Kidney epithelial cell (primary cell): Measurements from ENCODE around the gene FOXP1. TPM values are rescaled to one million over a fixed set of nuclear protein-coding genes. Genes with fewer than 3 reads are reported as not detected.

Experiments
- DNase-seq: peaks from one replicate; pipeline ENCODE4 v3.0.0-alpha.2; 2010; ENCODE audit warnings: low read depth
- H3K27me3 ChIP-seq: 2 replicates; pipeline ENCODE4 v1.6.0; 2011; ENCODE audit warnings: low read length; ENCODE audit not compliant: control insufficient read depth, insufficient read depth
- H3K36me3 ChIP-seq: 2 replicates; pipeline ENCODE4 v1.5.1; 2011; ENCODE audit warnings: low read length; ENCODE audit not compliant: control insufficient read depth, insufficient read depth
- H3K4me3 ChIP-seq: 2 replicates; pipeline ENCODE4 v1.5.1; 2011; ENCODE audit warnings: low read depth, mild to moderate bottlenecking, control low read depth, low read length
- total RNA-seq: library from RNA; depleted of rRNA; stranded (reverse); fragments of >200 nt; gene quantifications from 2 replicates; pipeline ENCODE4 v1.2.3, GENCODE V29; 2015
- TF ChIP-seq, protein P1 (sequence below): IDR thresholded peaks from 2 replicates; pipeline ENCODE4 v1.5.1; 2011; ENCODE audit warnings: mild to moderate bottlenecking, moderate library complexity, low read length, control low read depth, inconsistent platforms; ENCODE audit not compliant: insufficient read depth, poor library complexity, severe bottlenecking

The FOXP1 gene
- total RNA-seq, 1 donor from 2014 or later, result 75.0 TPM

DNA sequence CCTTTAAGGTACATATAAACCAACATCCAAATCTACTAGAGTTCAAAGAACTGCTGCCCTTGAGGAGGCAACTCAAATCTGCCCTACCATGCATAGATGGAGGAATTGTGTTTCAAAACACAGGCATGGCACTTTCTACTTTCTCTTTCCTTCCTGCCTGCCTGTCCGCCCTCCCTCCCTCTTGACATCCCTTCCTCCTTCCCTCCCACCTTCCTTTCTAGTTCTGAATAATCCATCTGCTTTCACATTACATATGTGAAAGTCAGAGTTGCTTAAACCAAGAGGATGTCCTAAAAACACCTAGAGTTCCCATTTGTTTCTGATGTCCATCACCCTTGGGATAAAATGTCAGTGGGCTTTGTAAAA is 537.6 kb downstream of the FOXP1 start:
- Histone ChIP-seq H3K27me3 (no peaks in the 10 kb centered on the region), H3K4me3 (no peak overlapping the region), H3K36me3 (peaks cover 2% of the 10 kb centered on the region)
- TF ChIP-seq, protein P1, sequence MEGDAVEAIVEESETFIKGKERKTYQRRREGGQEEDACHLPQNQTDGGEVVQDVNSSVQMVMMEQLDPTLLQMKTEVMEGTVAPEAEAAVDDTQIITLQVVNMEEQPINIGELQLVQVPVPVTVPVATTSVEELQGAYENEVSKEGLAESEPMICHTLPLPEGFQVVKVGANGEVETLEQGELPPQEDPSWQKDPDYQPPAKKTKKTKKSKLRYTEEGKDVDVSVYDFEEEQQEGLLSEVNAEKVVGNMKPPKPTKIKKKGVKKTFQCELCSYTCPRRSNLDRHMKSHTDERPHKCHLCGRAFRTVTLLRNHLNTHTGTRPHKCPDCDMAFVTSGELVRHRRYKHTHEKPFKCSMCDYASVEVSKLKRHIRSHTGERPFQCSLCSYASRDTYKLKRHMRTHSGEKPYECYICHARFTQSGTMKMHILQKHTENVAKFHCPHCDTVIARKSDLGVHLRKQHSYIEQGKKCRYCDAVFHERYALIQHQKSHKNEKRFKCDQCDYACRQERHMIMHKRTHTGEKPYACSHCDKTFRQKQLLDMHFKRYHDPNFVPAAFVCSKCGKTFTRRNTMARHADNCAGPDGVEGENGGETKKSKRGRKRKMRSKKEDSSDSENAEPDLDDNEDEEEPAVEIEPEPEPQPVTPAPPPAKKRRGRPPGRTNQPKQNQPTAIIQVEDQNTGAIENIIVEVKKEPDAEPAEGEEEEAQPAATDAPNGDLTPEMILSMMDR, result no peak
- no peak for DNase-seq

DNA sequence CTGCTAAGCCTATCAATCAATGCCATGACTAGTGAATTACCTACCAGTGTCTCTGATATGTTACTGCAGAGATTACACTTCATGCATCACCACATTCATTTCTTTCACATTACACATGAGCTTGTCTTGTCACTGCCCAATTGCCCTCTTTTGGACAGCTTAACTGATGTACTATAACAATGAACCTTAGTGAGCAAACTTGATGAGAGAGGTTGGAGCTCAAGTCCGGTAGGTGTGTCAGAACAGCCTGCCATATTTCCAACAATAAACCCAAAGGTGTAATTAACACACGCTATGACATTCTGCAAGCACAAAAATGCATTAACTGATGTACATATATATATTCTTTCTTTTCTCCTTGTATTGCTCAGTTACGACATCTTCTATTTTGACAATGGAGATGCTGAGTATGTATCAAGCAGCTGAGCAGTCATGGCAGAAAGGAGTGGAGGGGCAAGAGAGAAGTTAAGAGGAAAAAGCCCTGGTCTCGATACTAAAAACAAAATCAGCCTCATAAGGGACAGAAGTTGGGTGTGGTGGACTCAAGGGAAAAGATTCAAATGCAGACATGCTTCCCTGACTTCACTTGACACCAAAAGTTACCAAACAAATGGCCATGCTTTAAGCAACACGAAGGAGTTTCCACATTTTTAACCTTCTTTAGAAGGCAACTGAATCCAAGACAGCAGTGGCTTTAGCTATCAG is 538.2 kb downstream of the FOXP1 start:
- TF ChIP-seq, protein P1, result no peak
- Histone ChIP-seq H3K4me3 (no peak overlapping the region), H3K36me3 (peaks cover 2% of the 10 kb centered on the region), H3K27me3 (no peaks in the 10 kb centered on the region)
- DNase-seq, result no peak

DNA sequence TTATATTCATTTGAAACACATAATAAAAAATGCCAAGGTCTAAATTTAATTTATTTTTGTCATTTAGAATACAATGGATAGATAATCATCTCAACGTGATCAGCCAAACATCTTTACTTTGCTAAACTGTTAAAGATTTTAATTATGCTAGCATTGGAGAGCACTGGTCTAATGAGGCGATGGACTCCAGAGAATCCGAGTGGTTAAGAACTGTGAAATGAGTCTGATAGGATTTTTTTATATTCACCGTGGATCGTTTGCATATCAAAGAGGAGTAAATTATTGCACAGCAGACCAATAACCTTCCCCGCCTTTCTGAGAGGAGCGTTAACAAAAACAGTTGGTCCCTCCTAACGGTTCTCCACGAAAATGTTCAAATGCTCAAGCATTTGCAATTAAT is 540.8 kb downstream of the FOXP1 start:
- TF ChIP-seq, protein P1, result no peak
- Histone ChIP-seq H3K36me3 (peaks cover 1% of the 10 kb centered on the region), H3K27me3 (no peaks in the 10 kb centered on the region), H3K4me3 (no peak overlapping the region)
- DNase-seq, result no peak

DNA sequence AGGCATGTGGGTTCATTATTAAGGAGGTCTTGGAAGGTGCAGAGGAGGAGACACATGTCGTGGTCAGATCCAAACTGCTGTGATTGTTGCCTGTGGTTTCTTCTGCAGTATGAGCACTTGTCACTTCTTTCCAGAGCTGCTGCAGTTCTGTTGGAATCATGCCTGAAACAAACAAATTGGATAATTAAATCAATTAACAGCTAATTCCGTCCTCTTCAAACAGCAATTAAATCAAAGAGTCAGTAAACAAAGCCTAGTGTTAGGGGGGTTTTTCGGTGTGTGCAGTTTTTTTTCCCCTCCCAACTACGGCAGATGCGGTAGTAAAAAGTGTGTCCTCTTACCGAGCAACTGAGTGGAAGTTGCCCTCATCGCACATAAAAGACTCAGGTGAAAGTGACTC is 542.2 kb downstream of the FOXP1 start:
- TF ChIP-seq, protein P1, result no peak
- DNase-seq, result no peak
- H3K27me3 ChIP-seq, result no peaks in the 10 kb centered on the region
- no peak overlapping the region for H3K4me3 ChIP-seq
- H3K36me3 ChIP-seq, result peaks cover 1% of the 10 kb centered on the region

DNA sequence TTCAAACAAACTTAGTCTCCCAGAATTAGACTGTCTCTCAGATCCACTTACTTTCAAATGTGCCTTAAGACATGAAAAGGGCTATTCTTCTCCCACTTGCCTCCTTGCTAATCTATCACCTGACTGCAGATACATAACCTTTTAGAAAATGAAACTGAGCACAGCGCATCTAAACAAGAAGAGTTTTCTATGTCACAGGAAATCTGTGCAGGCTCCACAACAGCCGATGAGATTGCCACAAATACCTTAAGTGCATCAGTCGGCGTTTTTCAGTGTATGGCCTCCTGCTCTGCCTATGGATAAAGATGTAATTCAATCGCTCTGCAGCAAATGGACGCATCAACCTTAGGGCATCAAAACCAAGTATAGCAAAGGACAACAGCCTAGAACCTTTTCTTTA is 544.2 kb downstream of the FOXP1 start:
- Histone ChIP-seq H3K27me3 (no peaks in the 10 kb centered on the region), H3K36me3 (peaks cover 1% of the 10 kb centered on the region), H3K4me3 (no peak overlapping the region)
- DNase-seq, result no peak
- TF ChIP-seq, protein P1, result no peak

DNA sequence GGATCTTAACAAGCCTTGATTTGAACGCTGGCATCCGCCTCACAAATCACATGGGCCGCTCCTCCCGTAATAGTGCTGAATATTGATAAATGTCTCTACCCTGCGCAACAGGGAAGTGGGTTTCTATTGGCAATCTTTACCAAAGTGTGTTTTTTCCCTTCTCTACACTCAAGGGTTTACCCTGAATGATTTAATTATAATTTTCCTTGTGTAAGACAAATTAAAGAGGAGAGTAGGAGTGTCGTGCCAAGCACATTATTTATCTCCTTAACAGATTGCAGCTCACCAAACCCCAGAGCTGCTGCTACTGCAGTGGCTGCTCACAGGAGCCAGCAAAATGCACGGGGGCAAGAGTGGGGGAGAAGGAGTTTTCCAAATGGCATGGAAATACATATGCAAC is 545.8 kb downstream of the FOXP1 start:
- H3K4me3 ChIP-seq, result no peak overlapping the region
- TF ChIP-seq, protein P1, result no peak
- DNase-seq, result no peak
- H3K36me3 ChIP-seq, result peaks cover 1% of the 10 kb centered on the region
- H3K27me3 ChIP-seq, result no peaks in the 10 kb centered on the region
